ENCODE measurements around the gene LGALS9B.
"Not testable (repeated sequence)": the region's sequence is repeated elsewhere in the genome, so short reads cannot be mapped to it uniquely, and the experiment has no call there.

DNA sequence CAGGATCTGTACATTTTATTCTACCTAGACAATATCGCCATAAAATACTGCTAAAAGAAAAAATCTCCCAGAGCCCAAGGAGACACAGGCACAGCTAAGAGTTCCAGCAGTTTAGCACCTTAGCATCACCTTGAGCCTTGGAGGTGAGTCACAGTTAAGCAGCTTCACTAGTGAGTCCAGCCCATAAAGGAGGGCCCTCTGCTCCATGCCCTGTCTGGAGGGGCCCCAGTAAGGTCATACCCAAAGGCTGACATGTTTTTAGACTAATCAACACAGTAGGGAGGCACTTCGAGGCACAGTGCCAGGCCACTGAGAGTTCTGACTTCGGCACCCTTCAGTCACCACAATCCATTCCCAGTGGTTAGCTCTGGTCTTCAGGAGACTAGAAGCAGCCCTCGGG, 2.6 kb upstream of the LGALS9B start:
- TF ChIP-seq, protein P1, sequence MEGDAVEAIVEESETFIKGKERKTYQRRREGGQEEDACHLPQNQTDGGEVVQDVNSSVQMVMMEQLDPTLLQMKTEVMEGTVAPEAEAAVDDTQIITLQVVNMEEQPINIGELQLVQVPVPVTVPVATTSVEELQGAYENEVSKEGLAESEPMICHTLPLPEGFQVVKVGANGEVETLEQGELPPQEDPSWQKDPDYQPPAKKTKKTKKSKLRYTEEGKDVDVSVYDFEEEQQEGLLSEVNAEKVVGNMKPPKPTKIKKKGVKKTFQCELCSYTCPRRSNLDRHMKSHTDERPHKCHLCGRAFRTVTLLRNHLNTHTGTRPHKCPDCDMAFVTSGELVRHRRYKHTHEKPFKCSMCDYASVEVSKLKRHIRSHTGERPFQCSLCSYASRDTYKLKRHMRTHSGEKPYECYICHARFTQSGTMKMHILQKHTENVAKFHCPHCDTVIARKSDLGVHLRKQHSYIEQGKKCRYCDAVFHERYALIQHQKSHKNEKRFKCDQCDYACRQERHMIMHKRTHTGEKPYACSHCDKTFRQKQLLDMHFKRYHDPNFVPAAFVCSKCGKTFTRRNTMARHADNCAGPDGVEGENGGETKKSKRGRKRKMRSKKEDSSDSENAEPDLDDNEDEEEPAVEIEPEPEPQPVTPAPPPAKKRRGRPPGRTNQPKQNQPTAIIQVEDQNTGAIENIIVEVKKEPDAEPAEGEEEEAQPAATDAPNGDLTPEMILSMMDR (IDR thresholded peaks at IDR 0.05; ENCODE audit: poor library complexity) = not testable (repeated sequence)
- not testable (repeated sequence) for TF ChIP-seq EZH2 (IDR thresholded peaks at IDR 0.05; ENCODE audit: borderline replicate concordance)
